ENCODE results near the gene SLC9A9. TPM values are rescaled to one million over a fixed set of nuclear protein-coding genes. Genes with fewer than 3 reads are reported as not detected.

SLC9A9 gene
- total RNA-seq, 1 experiment from 2014 or later: not detected

DNA sequence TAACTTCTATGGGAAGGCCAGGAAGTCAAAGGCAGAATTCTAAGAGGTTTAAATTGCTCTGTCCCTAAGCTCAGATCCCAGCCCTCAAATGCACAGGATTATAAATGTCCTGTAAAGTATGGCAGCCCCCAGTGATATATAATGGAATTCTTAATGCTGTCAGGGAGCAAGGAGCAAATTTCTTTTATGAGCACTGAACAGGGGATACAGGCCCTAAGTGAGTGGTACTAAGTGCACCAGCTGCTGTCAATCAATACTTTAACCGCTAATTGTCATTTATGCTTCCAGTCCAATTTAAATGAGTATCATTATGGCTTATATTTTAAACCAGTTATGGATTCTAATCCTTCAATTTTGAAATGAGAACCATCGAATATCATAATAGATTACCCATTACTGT lies 4.7 kb downstream of the SLC9A9 start:
- no peak for DNase-seq (ENCODE audit: low read depth)

DNA sequence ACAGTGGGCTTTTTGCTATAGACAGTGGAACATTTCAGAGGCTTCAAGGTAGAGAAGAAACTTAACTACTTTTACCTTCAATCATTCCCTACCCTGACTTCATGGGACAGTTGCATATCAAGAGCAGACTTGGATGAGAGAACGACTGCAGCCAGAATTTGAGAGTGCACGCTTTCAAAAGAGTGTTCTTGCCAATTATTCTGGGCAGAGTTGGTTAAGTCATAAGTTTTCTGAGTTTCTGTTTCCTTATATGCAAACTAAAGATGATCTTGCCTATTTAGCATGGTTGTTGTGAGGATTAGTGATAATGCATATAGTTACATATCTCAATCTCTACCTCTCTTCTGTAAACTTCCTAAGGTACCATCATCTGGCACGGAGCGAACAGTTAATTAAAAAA lies 7.6 kb downstream of the SLC9A9 start:
- DNase-seq (ENCODE audit: low read depth): no peak

DNA sequence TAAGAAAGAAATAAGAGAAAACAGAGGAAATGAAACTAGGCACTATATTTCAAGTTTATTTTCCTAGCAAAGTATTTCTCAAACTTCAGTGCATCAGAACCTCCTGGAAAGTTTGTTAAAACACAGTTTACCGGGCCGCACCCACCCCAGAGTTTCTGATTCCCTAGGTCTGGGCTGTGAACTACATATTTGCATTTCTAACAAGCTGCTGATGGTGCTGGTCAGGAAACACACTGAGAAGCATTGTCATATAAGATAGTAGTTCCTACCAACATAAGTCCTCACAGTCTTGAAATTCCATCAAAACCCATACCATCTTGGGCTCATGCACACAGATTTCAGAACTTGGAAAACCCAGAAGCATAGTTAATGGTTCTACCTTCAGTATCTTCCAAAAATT lies 8.3 kb downstream of the SLC9A9 start:
- DNase-seq (ENCODE audit: low read depth): no peak

DNA sequence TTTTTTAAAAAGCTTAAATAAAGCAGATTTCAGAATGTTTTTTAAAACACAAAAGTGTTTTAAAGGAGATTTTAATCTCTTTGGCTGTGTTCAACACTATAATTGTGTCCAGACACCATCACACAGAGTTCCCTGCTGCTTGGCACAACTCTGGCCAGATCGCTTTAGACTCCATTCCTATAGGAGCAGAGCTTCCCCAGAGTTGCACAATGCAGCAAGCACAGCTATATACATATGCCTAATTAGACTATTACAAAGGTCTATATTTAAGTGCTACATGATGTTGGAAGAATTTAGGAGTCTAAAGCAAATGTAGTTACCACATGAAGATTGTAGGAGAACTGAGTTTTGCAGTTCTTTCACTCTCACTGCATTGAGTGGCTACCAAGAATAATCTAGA lies 11.2 kb downstream of the SLC9A9 start:
- no peak for DNase-seq (ENCODE audit: low read depth)

DNA sequence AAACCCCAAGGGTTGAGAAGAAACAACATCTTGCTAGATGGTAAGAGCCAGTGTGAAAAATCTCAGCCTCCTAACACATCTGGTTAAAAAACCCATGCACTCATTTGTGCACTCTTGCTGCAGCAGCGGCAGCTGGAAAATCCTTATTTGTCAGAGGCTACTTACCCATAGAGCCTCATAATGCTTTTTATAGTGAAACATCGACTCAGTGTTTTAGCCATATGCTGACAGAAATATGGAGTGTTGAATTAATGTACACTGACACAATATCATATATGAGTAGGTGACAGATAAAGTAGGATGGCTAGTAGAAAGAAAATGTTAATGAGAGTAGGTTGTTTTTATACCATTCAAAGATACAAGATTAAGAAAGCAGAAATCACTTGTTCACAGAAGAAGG lies 13.0 kb downstream of the SLC9A9 start:
- DNase-seq (ENCODE audit: low read depth): no peak

DNA sequence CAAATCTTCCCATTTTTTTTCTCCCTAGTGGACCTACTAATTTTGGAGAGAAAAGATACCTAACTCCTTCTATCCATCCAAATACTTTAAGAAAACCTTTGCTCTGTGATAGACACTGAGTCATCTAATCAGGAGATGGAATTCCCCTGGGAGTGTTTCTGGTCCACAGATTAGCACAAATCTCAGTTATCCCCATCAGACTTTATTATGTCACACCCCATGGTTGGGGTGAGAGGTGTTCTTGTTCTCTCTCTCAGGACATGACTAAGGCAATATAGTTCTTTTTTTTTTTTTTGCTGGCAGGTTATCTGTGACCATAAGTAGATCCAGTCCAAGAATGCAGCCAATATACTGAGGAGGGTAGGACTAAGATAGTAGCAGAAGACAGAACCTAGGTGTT lies 15.8 kb downstream of the SLC9A9 start:
- DNase-seq (ENCODE audit: low read depth): no peak

DNA sequence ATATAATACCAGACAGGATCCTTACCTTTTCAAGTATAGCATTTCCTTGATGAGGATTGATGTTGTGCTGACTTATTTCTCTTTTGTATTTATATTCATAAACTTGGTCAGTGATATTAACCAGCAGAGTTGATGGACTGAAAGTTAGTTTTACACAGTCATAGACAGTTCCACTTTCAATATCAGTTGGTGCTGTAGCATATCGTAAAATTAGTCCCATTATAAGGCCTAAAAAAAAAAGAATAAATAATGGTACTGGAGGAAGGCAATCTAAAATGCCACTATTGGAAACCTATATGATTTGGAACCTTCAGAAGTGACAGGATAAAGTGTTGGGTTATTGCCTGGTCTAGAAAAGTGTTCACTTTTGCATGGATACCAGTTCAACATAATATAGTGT lies 16.3 kb downstream of the SLC9A9 start:
- no peak for DNase-seq (ENCODE audit: low read depth)

DNA sequence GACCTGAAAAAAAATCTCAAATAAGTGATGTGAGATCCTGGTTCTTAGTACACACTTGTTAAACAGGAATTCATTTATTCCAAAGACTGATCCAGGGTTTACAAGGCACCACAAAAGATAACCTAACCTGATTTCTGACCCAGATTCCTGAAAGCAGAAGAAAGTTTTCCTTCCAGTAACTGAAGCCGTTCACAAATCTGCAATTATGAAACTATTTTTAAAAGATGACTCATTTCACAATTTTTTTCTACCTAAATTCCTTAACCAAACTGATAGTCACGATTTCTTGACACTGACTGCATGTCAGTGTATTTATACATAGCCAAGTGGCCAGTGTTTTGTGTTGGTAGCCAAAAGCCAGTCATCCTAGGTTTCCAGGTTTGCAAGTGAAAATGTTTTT lies 17.1 kb downstream of the SLC9A9 start:
- no peak for DNase-seq (ENCODE audit: low read depth)

DNA sequence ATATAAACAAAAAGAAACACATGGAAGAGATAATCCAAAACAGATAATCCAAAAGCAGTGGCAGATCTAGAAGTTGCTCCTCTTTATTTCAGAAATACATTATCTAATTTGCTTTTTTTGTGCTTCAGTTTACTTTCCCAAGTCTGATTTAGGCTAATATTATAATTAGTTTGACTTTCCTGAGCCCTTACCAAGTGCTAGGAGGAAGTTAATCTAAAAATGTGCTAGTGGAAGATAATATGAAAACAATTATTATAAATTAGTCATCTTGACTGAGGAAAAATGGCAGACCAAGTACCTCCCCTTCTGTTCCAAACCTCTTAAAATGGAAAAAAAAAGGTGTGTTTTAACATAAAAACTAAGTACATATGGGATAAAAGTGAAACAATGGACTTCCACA lies 17.5 kb downstream of the SLC9A9 start:
- DNase-seq (ENCODE audit: low read depth): no peak

DNA sequence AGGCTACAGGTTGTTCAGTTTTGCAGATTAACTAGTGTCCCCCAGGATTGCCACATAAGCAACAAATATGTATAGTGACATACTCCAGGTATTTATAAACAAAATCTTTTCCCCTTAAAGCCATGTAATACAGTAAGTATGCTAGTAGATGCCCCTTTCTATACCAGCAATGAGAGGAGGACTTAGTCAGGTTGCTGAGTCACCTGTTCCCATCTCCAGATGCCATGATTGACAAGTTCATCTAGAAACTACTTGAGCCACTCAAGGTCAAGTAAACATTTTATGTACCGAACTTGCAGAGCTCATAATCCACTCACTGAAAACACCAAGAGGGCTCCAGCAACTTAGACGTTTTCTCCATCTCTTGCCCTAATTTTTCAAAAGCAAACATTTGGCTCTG lies 18.2 kb downstream of the SLC9A9 start:
- DNase-seq (ENCODE audit: low read depth): no peak

DNA sequence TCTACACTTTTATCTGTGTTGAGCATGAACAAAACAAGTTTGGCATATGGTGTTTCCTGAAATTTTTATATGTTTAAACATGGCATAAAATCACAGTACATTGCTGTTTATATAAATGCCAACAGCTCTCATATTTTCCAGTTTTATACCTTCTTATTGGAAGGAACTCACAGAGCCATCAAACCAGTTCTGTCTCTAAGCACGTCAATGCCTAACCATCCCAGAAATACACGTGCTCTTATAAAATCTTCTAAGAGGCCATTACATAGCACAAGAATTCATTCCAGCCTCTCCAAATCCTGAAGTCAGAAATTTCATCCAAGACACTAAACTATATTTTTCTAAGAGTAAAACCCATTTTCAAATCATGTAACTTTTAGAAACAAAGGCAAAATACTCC lies 20.8 kb downstream of the SLC9A9 start:
- DNase-seq (ENCODE audit: low read depth): no peak

DNA sequence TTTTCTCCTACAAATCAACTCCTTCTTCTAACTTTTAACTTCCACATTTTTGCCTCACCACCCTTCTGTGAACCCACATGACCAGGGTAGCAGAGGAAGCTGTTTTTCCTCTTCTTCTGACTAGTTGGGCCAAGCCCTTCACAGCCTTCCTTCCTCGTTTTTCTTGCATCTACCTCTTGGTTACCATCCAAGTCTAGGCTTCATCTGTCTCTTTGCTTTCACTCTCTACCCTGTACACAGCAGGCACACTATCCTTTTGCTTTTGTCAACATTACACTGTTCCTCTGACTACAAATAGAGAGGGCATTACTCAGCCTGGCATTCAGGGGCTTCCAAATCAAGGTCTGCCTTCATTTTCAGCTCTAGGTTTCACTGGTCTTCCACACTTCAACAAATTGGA lies 22.0 kb downstream of the SLC9A9 start:
- DNase-seq (ENCODE audit: low read depth): no peak

DNA sequence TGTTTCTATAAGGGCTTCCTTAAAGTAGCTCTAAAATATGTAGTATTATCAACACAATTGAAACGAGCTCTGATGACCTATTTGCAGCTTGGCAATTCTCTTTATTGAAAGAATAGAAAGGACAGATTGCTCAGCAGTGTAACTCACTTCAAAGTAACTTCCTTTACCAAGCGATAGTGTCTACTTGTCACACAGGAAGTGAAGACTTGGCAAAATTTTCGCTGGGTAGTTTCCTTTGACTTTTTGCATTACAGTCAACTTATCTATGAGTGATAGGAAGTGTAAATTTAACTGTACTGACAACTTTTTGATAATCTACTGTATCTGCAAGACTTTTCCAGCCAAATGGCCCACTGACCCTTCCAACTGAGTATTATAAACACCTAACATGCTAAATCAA lies 22.8 kb downstream of the SLC9A9 start:
- no peak for DNase-seq (ENCODE audit: low read depth)

DNA sequence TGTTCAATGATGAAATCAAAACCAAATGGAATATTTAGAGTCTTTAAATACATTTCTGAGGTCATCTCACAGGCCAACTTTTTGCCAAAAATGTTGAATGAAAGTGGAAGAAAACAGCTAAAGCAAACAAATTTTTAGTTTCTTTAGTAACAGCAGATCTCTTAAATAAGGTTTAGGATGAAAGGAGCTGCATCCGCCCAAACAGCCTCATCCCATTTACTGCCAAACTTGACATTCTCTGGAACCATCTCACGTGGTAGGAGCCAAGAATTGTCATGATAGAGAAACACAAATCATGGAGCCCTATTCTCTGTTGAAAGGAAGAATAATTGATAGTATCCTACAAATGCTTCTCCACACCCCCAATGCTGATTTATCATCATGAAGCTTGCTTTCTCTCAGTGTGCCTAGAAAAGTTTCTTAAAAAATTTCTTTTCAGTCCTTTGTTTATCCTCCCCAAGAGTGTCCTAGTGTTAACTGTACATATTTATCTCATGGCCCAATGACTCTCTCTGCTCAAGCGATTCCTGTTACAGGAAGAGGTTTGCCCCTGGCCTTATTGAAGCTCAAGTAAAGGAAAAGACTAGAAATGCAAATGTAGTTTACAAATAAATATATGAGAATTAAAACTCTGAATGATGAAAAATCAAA lies 23.4 kb downstream of the SLC9A9 start:
- no peak for DNase-seq (ENCODE audit: low read depth)

DNA sequence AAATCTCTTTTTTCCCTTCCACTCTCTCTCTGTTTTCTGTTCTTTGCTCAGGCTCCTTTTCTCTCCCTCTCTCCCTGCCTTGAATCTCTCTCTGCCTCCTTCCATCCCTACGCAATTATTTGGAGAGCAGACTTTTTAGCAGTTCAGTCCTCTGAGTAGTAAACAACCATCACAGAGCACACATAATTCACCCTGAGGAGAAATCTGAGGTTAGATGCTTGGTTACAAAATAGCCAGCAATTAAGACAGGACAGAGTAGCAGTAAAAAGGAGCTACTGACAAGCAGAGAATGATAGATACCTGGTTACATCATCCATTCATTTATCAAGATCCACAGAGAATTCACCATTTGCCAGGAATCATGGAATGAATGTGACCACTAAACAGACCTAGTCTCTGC lies 25.5 kb downstream of the SLC9A9 start:
- no peak for DNase-seq (ENCODE audit: low read depth)

DNA sequence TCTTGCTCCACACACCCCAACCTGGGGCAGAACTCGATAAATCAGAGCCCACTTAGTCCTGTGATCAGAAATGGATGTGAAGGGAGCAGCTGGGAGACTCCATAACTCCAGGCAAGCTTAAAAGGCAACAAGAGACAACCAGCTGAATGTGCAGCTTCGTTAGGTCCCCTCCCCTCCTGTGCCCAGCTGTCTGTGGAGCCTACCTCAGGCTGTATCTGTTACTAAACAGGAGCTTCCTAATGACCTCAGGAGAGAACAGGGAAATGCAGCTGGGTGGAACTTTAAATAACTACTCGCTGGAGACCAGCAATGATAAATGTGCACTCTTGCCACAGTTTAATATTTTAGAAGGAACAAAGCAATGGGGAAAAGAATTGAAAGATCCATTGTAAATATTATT lies 25.9 kb downstream of the SLC9A9 start:
- DNase-seq (ENCODE audit: low read depth): no peak

DNA sequence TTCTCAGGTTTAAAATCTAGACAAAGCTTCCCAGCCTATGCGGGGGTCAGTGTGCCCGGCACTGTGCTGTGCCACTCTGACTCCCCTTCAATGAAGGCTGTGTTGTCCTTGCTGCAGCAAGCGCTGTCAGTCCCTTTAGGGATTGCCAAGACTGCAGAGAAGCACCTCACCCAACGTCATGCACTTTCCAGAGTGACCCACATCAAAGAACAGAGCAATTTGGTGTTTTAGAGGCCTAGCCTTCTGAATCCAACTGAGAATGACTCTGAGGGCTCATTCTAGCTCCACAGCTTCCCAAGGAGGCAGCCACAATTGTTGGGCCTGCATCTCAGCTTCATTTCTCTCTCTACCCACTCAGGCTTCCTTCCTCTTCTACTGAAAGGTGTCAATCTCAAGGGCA lies 26.4 kb downstream of the SLC9A9 start:
- no peak for DNase-seq (ENCODE audit: low read depth)

DNA sequence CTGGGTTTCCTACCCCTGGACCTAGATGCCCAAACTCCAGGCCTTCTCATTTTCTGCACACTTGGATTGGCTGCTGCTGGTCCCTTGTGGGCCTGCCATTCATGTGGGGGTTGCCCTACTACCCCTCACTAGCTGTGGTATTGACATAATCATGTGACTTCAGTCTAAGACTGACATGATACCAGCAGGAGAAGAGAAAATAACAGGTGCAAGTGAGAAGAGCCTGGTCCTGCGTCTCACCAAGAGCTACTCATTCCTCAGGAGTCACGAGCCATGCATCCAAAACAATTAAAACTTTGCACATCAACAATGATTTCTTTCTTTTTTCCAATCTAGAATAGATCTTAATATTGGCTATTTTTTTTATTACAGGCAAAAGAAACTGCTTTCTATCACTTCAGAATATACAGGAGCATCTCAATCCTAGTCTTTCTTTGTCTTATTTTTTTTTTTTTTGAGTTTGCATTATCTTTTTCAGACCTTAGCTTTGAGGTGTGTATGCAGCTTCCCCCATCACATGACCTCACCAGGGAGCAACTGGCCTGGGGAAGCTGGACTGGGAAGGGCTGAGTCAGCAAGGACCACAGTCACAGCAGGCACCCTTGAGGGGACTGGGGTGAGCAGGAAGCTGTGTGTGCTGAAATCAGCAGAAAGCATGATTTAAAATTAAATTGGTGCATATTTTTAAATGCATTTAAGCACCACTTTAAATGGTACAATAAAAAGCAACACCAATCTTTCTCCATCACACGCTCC lies 27.6 kb downstream of the SLC9A9 start:
- DNase-seq (ENCODE audit: low read depth): no peak

DNA sequence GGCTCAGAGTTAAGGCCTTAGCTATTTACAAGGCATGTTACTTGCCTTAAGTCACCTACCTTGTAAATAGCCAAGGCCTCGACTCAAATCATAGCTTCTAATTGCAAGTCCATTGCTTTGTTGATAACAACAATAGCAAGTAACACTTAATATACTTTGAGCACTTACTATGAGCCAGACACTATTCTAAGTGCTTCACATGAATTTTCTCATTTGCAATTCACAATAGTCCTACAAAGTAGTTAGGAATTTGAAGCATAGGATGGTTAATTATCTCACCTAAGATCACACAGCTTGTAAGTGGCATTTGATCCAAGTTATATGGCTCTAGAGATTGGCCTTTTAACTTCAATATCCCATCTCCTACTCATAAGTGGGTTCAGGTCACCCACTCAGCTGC lies 28.4 kb downstream of the SLC9A9 start:
- no peak for DNase-seq (ENCODE audit: low read depth)

DNA sequence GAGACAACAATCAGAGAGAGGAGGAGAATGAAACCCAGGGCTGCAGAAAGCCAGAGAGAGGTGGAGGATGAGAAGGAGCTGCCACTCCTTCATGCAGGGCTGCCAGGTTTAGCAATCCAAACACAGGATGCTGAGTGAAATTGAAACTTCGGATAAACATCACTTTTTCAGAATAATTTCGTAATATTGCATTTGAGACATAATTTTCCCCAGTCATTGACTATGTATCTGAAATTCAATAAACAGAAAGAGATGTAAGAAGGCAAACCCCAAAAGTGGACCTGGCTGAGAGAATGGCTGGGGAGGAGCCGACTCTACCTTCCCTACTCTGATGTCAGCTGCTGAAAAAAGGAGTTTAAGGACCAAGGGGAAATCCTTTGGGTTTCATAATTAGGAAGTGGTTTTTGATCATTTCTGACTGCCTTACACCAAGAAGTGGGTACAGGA lies 33.8 kb downstream of the SLC9A9 start:
- no peak for DNase-seq (ENCODE audit: low read depth)

DNA sequence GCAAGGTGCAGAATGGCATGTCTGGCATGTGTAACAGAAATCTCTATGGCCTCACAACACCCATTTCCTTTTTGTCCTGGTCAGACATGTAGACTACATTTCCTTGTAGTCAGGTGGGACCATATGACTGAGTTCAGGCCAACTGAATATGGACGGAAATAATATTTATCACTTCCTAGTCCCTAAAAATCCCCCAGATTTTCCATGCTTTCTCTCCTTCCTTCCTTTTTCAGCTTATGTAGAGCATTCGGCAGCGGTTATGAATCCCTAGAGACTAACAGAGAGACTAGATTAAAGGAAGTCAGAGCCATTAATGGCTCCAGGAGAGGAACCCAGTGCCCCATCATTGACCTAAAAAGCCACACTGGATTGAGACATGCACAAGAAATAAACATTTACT lies 35.8 kb downstream of the SLC9A9 start:
- no peak for DNase-seq (ENCODE audit: low read depth)

DNA sequence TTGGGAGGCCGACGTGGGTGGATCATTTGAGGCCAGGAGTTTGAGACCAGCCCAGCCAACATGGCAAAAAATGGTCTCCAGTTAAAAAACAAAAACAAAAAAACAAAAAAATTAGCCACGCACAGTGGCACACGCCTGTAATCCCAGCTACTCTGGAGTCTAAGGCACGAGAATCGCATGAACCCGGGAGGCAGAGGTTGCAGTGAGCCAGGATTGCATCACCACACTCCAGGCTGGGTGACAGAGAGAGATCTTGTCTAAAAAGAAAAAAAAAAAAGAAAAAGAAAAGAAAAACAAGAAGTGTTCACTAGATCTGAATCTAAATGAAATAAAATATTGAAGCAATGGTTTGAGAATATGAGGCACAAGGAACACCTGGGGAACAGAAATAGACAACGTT lies 36.7 kb downstream of the SLC9A9 start:
- no peak for DNase-seq (ENCODE audit: low read depth)

DNA sequence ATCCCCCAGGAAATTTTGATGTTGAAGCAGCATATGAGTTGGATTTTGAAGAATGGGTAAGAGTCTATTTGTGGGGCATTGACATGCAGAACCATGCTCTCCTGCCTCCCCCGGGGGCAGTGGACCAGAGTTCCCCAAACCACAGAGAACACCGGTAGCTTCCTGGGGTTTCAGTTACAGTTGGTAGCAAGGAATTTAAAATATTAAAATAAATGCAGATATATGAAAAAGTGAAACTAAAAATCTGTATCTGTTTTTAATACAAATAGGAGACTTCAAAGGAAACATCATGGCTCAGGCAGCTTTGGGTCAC lies 37.4 kb downstream of the SLC9A9 start:
- no peak for DNase-seq (ENCODE audit: low read depth)

All from Daoy (cell line).